Measurements from ENCODE around the gene NUBP1.
"Not testable (repeated sequence)": the region's sequence is repeated elsewhere in the genome, so short reads cannot be mapped to it uniquely, and the experiment has no call there.

NUBP1 gene

DNA sequence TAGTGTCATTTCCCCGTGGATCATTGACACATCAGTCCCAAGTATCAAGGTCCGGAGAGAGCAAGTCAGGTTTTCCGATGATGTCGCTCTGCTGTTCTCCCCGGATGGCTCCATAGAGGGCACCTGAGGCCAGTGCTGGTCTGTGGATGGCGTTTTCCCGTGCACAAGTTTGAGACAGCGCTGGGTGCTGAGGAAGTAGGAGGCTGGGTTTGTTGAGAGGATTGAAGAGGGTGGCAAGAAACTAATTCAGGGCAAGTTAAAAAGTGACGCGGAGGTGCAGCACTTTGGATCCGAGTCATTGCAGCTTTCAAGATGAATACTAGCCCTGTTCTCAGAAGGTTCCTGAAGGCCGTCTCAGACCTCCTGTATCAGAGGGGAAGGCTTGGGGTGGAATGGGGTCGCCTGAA, 7.7 kb downstream of the NUBP1 start:
- DNase-seq (ENCODE audit: low read depth), result no peak

DNA sequence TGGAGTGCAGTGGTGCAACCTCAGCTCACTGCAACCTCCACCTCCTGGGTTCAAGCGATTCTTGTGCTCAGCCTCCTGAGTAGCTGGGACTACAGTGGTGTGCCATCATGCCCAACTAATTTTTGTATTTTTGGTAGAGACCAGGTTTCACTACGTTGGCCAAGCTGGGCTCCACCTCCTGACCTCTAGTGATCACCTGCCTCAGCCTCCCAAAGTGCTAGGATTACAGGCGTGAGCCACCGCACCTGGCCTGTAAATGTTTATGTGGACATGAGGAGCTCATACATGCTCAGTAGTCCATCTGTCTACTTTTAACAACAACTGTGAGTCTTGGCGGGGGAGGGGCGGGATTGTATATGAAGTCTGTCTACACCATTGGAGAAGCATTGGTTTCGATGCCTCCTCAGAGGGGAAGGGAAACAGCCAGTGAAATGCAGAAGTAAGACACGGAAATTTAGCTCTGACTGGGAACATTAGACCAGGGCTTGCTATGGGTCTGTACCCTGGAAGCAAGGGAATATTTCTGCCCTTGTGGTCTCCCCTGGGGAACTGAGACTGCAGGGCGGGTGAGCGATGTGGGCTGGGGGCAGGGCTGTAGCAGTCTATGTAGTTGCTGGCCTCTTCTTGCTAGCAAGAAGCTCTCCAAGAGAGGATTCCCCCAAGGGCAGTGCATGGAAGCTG, 9.3 kb downstream of the NUBP1 start:
- no peak for DNase-seq (ENCODE audit: low read depth)

DNA sequence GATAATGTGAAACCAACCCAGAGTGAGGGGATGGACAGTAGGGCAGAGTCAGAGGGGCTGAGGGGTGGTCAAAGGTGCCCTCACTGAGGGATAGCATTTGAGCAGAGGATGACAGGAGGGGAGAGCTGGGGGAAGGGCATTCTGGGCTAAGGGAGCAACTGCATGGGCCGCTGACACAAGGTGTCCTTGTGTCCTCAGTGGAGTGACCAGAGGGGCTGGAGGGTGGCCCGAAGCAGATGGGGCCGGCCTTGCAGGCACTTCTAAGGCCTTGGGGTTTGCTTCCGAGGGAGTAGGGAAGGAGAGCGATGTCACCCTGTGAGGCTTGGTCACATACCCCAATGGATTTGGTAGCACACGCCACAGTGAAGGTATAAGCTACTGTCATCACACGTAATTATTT, 10.0 kb downstream of the NUBP1 start:
- DNase-seq (ENCODE audit: low read depth), result no peak

DNA sequence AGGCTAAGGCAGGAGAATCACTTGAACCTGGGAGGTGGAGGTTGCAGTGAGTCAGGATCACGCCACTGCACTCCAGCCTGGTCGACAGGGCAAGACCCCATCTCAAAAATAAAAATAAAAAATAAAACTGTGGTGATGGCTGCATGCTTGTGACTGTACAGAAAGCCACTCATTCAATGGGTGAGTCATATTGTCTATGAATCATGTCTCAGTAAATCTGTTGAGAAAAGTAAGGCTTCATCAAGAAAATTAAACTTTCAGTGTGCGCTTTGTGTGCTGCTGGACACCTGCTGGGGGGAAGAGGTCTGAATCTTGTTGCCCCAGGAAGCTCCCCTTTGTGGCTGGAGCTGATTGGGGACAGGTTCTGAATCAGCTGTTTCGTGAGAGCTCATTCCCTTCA, 11.3 kb downstream of the NUBP1 start:
- no peak for DNase-seq (ENCODE audit: low read depth)

DNA sequence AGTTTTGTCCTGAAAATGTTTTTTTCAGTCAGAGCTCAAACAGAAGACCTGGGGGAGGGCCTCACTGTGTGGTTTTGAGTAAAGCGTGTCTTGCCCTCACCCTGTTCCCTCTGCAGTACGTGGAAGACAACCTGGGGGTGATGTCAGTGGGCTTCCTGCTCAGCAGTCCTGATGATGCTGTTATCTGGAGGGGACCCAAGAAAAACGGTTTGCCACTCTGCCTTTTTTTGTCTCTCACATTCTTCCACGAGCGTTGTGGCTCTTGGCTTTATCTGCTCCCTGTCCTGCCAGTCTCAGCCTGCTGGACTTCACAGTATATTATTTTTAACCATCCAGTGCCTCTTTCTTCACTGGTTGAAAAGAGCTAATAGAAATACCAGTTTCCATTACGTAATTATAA, 12.9 kb downstream of the NUBP1 start:
- no peak for DNase-seq (ENCODE audit: low read depth)

GRCh38 chr16:10760858-10761257, 17.2 kb downstream of the NUBP1 start:
- DNase-seq (ENCODE audit: low read depth), result no peak

- no peak for DNase-seq (ENCODE audit: low read depth)
Measured at GRCh38 chr16:10761373-10761772, 17.7 kb downstream of the NUBP1 start.

DNA sequence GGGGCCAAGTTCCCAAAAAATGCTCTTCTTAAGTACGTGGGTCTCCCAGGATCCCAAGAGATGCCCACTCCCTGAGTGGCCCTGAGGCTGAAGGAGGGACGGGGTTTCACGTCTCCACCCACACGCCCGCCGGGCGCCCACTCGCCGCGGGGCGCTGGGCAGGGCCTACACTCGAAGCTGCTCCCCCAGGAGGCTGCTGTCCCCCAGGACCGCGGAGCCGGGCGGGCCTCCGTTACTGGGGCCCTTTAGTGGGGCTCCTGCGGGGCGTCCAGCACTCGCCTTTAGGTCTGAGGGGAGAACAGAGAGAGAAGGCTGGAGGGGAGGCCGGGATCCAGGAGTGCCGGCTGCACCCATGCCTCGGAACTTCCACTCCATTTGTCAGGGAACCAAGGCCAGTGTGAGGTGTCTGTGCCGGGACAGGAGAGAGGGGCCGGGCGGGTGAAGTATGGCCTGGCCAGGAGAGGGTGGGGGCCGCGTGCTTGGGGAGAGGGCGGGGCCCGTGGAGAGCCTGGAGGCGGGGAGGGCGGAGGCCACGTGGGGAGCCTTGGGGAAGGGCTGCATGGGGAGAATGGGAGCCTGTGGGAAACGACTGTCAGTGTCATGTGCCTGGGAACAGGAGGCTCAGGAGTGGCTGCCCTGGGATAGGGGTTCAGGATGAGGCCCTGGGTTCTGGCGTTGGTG, 18.8 kb downstream of the NUBP1 start:
- DNase-seq (ENCODE audit: low read depth), result no peak

DNA sequence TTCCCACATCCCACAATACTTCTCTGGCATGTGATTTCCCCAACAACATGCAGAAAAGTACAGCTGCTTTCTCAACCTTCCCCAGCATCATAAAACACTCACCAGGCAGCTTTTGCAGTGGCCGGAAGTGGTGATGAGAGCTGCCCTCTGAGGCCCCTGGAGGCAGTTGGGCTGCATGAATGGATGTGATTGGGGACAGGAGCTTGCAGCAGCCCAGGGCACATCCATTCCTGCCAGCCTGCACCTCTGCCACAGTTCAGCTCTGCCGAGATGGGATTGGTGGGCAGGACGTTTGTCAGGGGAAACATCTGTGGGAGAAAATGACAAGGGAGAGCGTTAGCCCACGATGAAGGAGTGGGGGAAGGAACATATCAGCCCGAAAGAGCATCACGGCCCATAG, 19.8 kb downstream of the NUBP1 start:
- no peak for DNase-seq (ENCODE audit: low read depth)

GRCh38 chr16:10765772-10766171, 22.1 kb downstream of the NUBP1 start:
- peak; percentile 13 for DNase-seq (ENCODE audit: low read depth)

- DNase-seq (ENCODE audit: low read depth), result no peak
Measured at GRCh38 chr16:10767127-10767526, 23.5 kb downstream of the NUBP1 start.

GRCh38 chr16:10769381-10769780, 25.7 kb downstream of the NUBP1 start:
- DNase-seq (ENCODE audit: low read depth), result no peak

- no peak for DNase-seq (ENCODE audit: low read depth)
Measured at GRCh38 chr16:10770907-10771306, 27.3 kb downstream of the NUBP1 start.

DNA sequence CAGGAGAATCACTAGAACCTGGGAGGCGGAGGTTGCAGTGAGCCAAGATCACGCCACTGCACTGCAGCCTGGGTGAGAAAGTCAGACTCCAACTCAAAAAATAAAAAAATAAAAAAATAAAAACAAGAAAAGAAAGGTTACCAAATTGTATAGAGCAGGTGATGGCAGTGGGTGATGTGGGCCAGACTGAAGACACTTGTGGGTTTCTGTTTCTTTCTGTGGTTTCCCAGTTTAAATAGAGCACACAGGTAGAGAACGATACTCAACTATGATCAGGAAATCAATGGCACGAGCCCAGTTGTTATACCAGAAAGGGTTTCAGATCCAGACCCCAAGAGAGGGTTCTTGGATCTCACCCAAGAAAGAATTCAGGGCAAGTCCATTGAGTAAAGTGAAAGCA, 32.6 kb downstream of the NUBP1 start:
- no peak for DNase-seq (ENCODE audit: low read depth)

- DNase-seq (ENCODE audit: low read depth), result not testable (repeated sequence)
Measured at GRCh38 chr16:10776923-10777322, 33.3 kb downstream of the NUBP1 start.

GRCh38 chr16:10777356-10777755, 33.7 kb downstream of the NUBP1 start:
- no peak for DNase-seq (ENCODE audit: low read depth)

DNA sequence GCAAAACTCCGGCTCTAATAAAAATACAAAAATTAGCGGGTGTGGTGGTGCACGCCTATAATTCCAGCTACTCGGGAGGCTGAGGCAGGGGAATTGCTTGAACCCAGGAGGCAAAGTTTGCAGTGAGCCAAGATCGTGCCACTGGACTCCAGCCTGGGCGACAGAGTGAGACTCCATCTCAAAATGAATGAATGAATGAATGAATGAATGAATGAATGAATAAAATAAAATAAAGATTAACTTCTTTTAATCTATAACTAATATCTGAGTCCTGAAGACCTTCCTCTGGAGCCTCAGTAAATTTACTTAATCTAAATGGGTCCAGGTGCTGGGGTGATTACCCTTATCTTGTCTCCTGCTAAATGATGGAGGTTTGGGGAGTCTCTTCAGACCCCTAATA, 36.3 kb downstream of the NUBP1 start:
- DNase-seq (ENCODE audit: low read depth), result not testable (repeated sequence)

- DNase-seq (ENCODE audit: low read depth), result no peak
Measured at GRCh38 chr16:10780628-10781027, 37.0 kb downstream of the NUBP1 start.

DNA sequence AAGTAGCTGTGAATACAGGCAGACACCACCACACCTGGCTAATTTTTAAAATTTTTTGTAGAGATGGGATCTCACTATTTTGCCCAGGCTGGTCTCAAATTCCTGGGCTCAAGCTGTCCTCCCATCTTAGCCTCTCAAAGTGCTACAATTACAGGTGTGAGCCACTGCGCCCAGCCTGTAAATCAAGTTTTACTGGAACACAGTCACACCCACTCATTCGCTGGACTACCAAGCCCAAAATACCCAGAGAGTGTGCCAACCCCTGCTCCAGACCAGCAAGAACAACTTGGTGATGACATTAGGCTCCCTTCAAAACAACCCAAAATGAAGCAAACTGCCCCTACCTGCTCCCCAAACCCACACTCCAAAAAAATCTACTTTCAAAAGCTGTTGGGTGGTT, 39.0 kb downstream of the NUBP1 start:
- no peak for DNase-seq (ENCODE audit: low read depth)

- no peak for DNase-seq (ENCODE audit: low read depth)
Measured at GRCh38 chr16:10787304-10787703, 43.7 kb downstream of the NUBP1 start.

DNA sequence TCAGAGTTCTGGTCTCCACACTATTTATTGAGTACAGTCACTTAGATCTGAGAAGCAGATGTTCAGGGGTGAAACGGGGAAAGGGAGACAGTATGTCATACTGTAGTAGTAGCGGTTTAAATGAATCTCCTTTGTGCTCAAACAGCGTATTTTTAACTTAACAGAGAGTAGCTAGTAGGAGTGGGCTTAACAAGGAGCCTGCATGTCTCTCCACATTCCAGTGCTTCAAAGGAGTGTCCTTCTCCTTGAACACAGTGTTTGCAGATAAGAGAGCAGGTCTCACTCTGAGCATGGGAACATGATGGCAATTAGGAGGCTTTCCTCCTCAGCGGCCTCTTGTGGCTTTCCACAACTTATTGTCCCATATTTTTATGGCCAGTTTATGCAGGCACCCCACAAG, 45.0 kb downstream of the NUBP1 start:
- DNase-seq (ENCODE audit: low read depth), result not testable (repeated sequence)

DNA sequence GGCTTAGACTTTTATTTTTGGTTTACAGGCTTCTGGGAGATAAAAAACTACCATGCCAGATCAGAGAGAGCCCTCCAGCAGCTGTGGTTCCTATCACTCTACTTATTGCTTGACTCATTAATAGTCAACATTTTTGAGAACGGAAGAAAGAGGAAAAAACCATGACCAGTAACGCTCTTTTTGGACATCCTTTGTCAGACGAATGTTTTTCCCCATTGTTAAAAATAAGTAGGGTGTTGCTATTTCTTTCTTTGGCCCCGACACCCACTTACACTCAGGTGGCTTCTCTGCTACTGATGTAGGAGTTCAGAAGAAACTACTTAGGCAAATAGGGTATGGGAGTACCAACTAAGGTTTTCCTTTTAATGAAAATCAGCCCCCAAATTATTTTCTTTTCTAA, 47.4 kb downstream of the NUBP1 start:
- no peak for DNase-seq (ENCODE audit: low read depth)

DNA sequence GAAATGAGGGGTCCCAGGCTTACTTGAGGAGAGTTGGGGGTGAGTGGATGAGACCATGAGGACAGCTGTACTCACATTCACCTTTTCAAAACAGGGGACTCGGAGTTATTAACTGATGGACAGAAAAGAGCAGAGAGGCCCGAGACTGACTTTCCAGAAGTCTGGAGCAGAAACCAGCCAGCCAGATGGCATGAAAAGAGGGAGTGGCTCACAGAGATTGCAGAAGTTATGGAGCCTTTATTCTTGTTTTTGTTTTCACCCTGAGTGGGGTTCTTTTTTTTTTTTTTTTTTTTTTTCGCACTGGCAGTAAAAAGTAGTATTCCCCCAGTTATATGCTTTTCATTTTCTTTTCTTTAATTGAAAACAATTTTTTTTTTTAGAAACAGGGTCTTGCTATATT, 56.1 kb downstream of the NUBP1 start:
- DNase-seq (ENCODE audit: low read depth), result no peak

GRCh38 chr16:10805334-10805733, 61.7 kb downstream of the NUBP1 start:
- DNase-seq (ENCODE audit: low read depth), result no peak
